Heart left ventricle (tissue), 13 donors: ENCODE data around the gene COPE.

Experiments used
- CTCF ChIP-seq, 12 donors: fragments of 200-600 bp; sonication (generic) in 4 of 12; IDR thresholded peaks; one replicate each; pipeline versions ENCODE4 v1.5.0 to v1.8.0; 2018 to 2022; ENCODE audit warnings: antibody characterized with exemption in 12 of 12, mild to moderate bottlenecking in 5 of 12
- POLR2A ChIP-seq, 2 donors: fragments of 450-650 bp; IDR thresholded peaks; one replicate each; pipeline ENCODE4 v1.6.1; 2017; ENCODE audit warnings: antibody characterized with exemption in 2 of 2, mild to moderate bottlenecking in 2 of 2, moderate library complexity in 2 of 2
- donor health status: ischemic (EF 13 %, LVEDD 7.1; RV severe dilation, severe dysfunction).
- donor health status: DM: no; HTN: yes; CAD: no.
- donor health status: DM: no; HTN: no; CAD: no.
- donor health status: ischemic (EF 25% LVEDD 6.9; RV normal size, moderate dysfunction).
- donor health status: ischemic (EF 25% LVEDD 5.7; RV mildly dilated, moderate dysfunction).
- donor health status: ischemic (EF 35%, LVEDD 5.7; RV mildly dilated, moderate dysfunction).
- donor health status: nonischemic (EF 11% LVEDD 7.7; RV severe dilation, severe dysfunction).
- donor health status: DM: yes; HTN: yes; CAD: no.
- donor health status: PGD.
- donor health status: ischemic (EF 29% LVEDD 5.4; RV normal size, mild dysfunction).
- donor health status: nonischemic (EF 23%, LVEDD 6.1; RV moderate dilation, normal function).

DNA sequence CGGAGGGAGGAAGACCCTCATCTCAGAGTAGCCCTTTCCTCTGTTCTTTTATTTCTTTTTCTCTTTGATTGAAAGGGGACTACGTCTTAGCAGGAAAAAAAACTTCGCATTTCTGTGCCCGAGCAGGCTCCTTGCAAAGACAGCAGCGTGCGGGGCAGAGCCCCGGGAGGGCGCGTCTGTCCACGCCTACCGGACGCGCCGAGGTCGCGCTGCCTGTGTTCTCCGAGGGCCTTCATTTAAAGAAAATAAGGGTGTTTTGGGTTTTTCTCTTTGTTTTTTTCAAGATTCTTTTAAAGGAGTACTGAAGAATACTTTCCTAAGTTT is 52.4 kb downstream of the COPE start:
- TF ChIP-seq CTCF (IDR thresholded peaks at IDR 0.05) (peak in 4 of 12 donors; percentile 0 to 52 (median 39)), POLR2A (IDR thresholded peaks at IDR 0.05) (no peak)
